Mesodermal cell (in vitro differentiated cells): Measurements from ENCODE around the gene GIMAP2.

Experiments used
- H3K27ac ChIP-seq: 2 replicates; pipeline ENCODE4 v1.7.0; 2013; ENCODE audit warnings: mild to moderate bottlenecking, low read depth, low read length, moderate library complexity; ENCODE audit not compliant: severe bottlenecking
- H3K36me3 ChIP-seq: 2 replicates; pipeline ENCODE4 v1.7.1; 2013; ENCODE audit warnings: mild to moderate bottlenecking, low read length, moderate library complexity; ENCODE audit not compliant: control insufficient read depth, insufficient read depth
- H3K4me1 ChIP-seq: one replicate; pipeline ENCODE4 v1.7.1; 2013; ENCODE audit warnings: mild to moderate bottlenecking, low read length; ENCODE audit not compliant: insufficient read depth, control insufficient read depth, poor library complexity, severe bottlenecking
- H3K4me3 ChIP-seq: 2 replicates; pipeline ENCODE4 v1.7.0; 2013; ENCODE audit warnings: low read length, control low read depth, mild to moderate bottlenecking; ENCODE audit not compliant: insufficient read depth, poor library complexity, severe bottlenecking; ENCODE audit errors: extremely low read depth
- H3K9me3 ChIP-seq: 2 replicates; pipeline ENCODE4 v1.7.1; 2013; ENCODE audit warnings: mild to moderate bottlenecking, low read length, moderate library complexity; ENCODE audit not compliant: control insufficient read depth
- WGBS, 2 experiments: methylation state at CpG; one replicate each; pipeline ENCODE4 v1.1.5; 2013; ENCODE audit warnings: missing lambda C conversion rate in 2 of 2; ENCODE audit not compliant: insufficient coverage in 2 of 2; 5-methylcytosine and 5-hydroxymethylcytosine counted together

GIMAP2 gene

GRCh38 chr7:150733482-150734095 is 48.1 kb downstream of the GIMAP2 start:
- H3K36me3 ChIP-seq, result no peaks in the 10 kb centered on the region
- no peaks in the 10 kb centered on the region for H3K9me3 ChIP-seq
- WGBS, 2 experiments, result 87 to 92% methylated on average over 2 to 4 of the region's 5 CpGs
- H3K4me3 ChIP-seq, result no peak overlapping the region
- no peak overlapping the region for H3K27ac ChIP-seq
- H3K4me1 ChIP-seq, result no peaks in the 10 kb centered on the region

GRCh38 chr7:150734254-150734653 is 48.7 kb downstream of the GIMAP2 start:
- Histone ChIP-seq H3K4me3 (no peak overlapping the region), H3K4me1 (no peaks in the 10 kb centered on the region), H3K36me3 (no peaks in the 10 kb centered on the region), H3K9me3 (no peaks in the 10 kb centered on the region), H3K27ac (no peak overlapping the region)
- WGBS, 2 experiments, result 52 to 70% methylated on average over 2 of the region's 3 CpGs

GRCh38 chr7:150735596-150736358 is 50.3 kb downstream of the GIMAP2 start:
- H3K36me3 ChIP-seq, result no peaks in the 10 kb centered on the region
- 15 to 56% methylated on average over 1 to 2 of the region's 3 CpGs for WGBS, 2 experiments
- no peaks in the 10 kb centered on the region for H3K4me1 ChIP-seq
- H3K4me3 ChIP-seq, result no peak overlapping the region
- H3K27ac ChIP-seq, result no peak overlapping the region
- H3K9me3 ChIP-seq, result no peaks in the 10 kb centered on the region

GRCh38 chr7:150736864-150737263 is 51.4 kb downstream of the GIMAP2 start:
- Histone ChIP-seq H3K9me3 (no peaks in the 10 kb centered on the region), H3K27ac (no peak overlapping the region), H3K4me3 (no peak overlapping the region), H3K4me1 (no peaks in the 10 kb centered on the region), H3K36me3 (no peaks in the 10 kb centered on the region)
- 43 to 50% methylated on average over 3 of the region's 4 CpGs for WGBS, 2 experiments

GRCh38 chr7:150737265-150738055 is 52.0 kb downstream of the GIMAP2 start, which contains the start of gene GIMAP5:
Gene GIMAP5, plus strand, starts transcription at chr7:150737418. Its CDS starts 3,467 bp downstream, at chr7:150740885.
- Histone ChIP-seq H3K36me3 (no peaks in the 10 kb centered on the region), H3K9me3 (no peaks in the 10 kb centered on the region), H3K4me3 (no peak within 1 kb of the TSS), H3K27ac (no peak within 1 kb of the TSS), H3K4me1 (no peaks in the 10 kb centered on the region)
- 50 to 51% methylated on average over 13 to 14 of the region's 14 CpGs for WGBS, 2 experiments

GRCh38 chr7:150738092-150738491 is 52.6 kb downstream of the GIMAP2 start:
- no peak overlapping the region for H3K4me3 ChIP-seq
- H3K4me1 ChIP-seq, result no peaks in the 10 kb centered on the region
- no peaks in the 10 kb centered on the region for H3K36me3 ChIP-seq
- no peak overlapping the region for H3K27ac ChIP-seq
- WGBS, 2 experiments, result no CpG with 5 or more reads among the region's 5 CpGs
- H3K9me3 ChIP-seq, result no peaks in the 10 kb centered on the region

- H3K36me3 ChIP-seq, result no peaks in the 10 kb centered on the region
- WGBS, 2 experiments, result 84% methylated on average over 5 of the region's 5 CpGs
- no peaks in the 10 kb centered on the region for H3K4me1 ChIP-seq
- no peak overlapping the region for H3K27ac ChIP-seq
- H3K4me3 ChIP-seq, result no peak overlapping the region
- no peaks in the 10 kb centered on the region for H3K9me3 ChIP-seq
Measured at GRCh38 chr7:150738591-150739001, 53.1 kb downstream of the GIMAP2 start.

- Histone ChIP-seq H3K4me1 (no peaks in the 10 kb centered on the region), H3K4me3 (no peak overlapping the region), H3K36me3 (no peaks in the 10 kb centered on the region), H3K27ac (no peak overlapping the region), H3K9me3 (no peaks in the 10 kb centered on the region)
Measured at GRCh38 chr7:150739033-150739432, 53.5 kb downstream of the GIMAP2 start.

GRCh38 chr7:150740053-150740452 is 54.5 kb downstream of the GIMAP2 start:
- Histone ChIP-seq H3K4me3 (no peak overlapping the region), H3K36me3 (no peaks in the 10 kb centered on the region), H3K9me3 (no peaks in the 10 kb centered on the region), H3K4me1 (no peaks in the 10 kb centered on the region), H3K27ac (no peak overlapping the region)
- WGBS, 2 experiments, result 73 to 80% methylated on average over 7 to 9 of the region's 10 CpGs

- no peak overlapping the region for H3K4me3 ChIP-seq
- no peak overlapping the region for H3K27ac ChIP-seq
- H3K36me3 ChIP-seq, result no peaks in the 10 kb centered on the region
- no peaks in the 10 kb centered on the region for H3K4me1 ChIP-seq
- no peaks in the 10 kb centered on the region for H3K9me3 ChIP-seq
- WGBS, 2 experiments, result 79 to 83% methylated on average over 13 of the region's 14 CpGs
Measured at GRCh38 chr7:150742286-150742968, 56.9 kb downstream of the GIMAP2 start.
